CD4-positive, alpha-beta T cell (primary cell): ENCODE measurements around the gene B4GALT5. TPM values are rescaled to one million over a fixed set of nuclear protein-coding genes. Genes with fewer than 3 reads are reported as not detected.

Experiments used
- ATAC-seq: fragments of 200-7000 bp; cut with Tn5 transposase; one replicate; pipeline ENCODE4 v1.10.0; 2022; ENCODE audit warnings: mild to moderate bottlenecking; ENCODE audit not compliant: poor library complexity
- CTCF ChIA-PET: fragments of 350-600 bp; sonication (Branson Sonifier 250); formaldehyde crosslinking; loops from one replicate; lab custom pipeline; 2021; ENCODE audit warnings: antibody characterized with exemption, inconsistent platforms; lab: Charles Lee
- POLR2A ChIA-PET: fragments of 350-600 bp; sonication (Branson Sonifier 250); formaldehyde crosslinking; loops from one replicate; lab custom pipeline; 2021; ENCODE audit warnings: antibody characterized with exemption, inconsistent platforms; lab: Charles Lee
- DNase-seq, 14 experiments: peaks; one replicate each; pipeline ENCODE4 v3.0.0-alpha.2; 2013 to 2020; ENCODE audit warnings: mixed read lengths in 2 of 14
- H3K27ac ChIP-seq, 2 donors: one replicate each; pipeline versions ENCODE4 v1.5.1 to v1.7.0; 2013; ENCODE audit warnings: low read length in 2 of 2, low read depth in 1 of 2, mild to moderate bottlenecking in 1 of 2
- H3K27me3 ChIP-seq, 2 experiments: 1 replicate in 1 of 2; 2 replicates in 1 of 2; pipeline versions ENCODE4 v1.6.1 to v1.7.0; 2013; ENCODE audit warnings: low read length in 2 of 2, control low read depth in 1 of 2, mild to moderate bottlenecking in 1 of 2, moderate library complexity in 1 of 2; ENCODE audit not compliant: insufficient read depth in 2 of 2, control insufficient read depth in 1 of 2
- H3K36me3 ChIP-seq: one replicate; pipeline ENCODE4 v1.6.1; 2013; ENCODE audit warnings: low read length, control low read depth; ENCODE audit not compliant: insufficient read depth
- H3K4me1 ChIP-seq: one replicate; pipeline ENCODE4 v1.6.1; 2013; ENCODE audit warnings: low read length, control low read depth; ENCODE audit not compliant: insufficient read depth
- H3K4me3 ChIP-seq: one replicate; pipeline ENCODE4 v1.5.1; 2013; ENCODE audit warnings: mild to moderate bottlenecking, low read length, moderate library complexity
- H3K9me3 ChIP-seq, 2 experiments: 1 replicate in 1 of 2; 2 replicates in 1 of 2; pipeline versions ENCODE4 v1.6.1 to v1.7.0; 2013; ENCODE audit warnings: low read length in 2 of 2, mild to moderate bottlenecking in 2 of 2, control low read depth in 1 of 2, moderate library complexity in 1 of 2; ENCODE audit not compliant: control insufficient read depth in 1 of 2, insufficient read depth in 1 of 2
- H3K27ac Mint-ChIP-seq: one replicate; pipeline ENCODE4 v1.8.0; 2020; ENCODE audit warnings: mixed read lengths
- H3K27me3 Mint-ChIP-seq: one replicate; pipeline ENCODE4 v1.8.0; 2021; ENCODE audit warnings: mixed read lengths
- H3K36me3 Mint-ChIP-seq: one replicate; pipeline ENCODE4 v1.8.0; 2021; ENCODE audit warnings: low read depth, mixed read lengths
- H3K4me1 Mint-ChIP-seq: one replicate; pipeline ENCODE4 v1.8.0; 2021; ENCODE audit warnings: low read depth, mixed read lengths
- H3K4me3 Mint-ChIP-seq: one replicate; pipeline ENCODE4 v1.8.0; 2020; ENCODE audit warnings: mild to moderate bottlenecking, mixed read lengths
- H3K9me3 Mint-ChIP-seq: one replicate; pipeline ENCODE4 v1.8.0; 2020; ENCODE audit warnings: mixed read lengths
- CTCF ChIP-seq: fragments of 200-600 bp; IDR thresholded peaks from one replicate; pipeline ENCODE4 v1.8.0; 2022; ENCODE audit warnings: antibody characterized with exemption, mild to moderate bottlenecking
- intact Hi-C, 2 experiments: fragments of 100-400 bp; cut with DNase I in 1 of 2; cut with micrococcal nuclease in 1 of 2; formaldehyde crosslinking; loops; one replicate each; pipeline versions ENCODE4 v1.15.1 to v1.9.0; 2023 to 2025; cut with DNase I, micrococcal nuclease
- total RNA-seq, 174 experiments: library from RNA in 2 of 174; stranded (reverse) in 2 of 174; gene quantifications; one replicate each; pipeline ENCODE4 v1.2.3 and lab custom pipeline; 2021 to 2026

Gene B4GALT5
- total RNA-seq, 2 experiments from 2014 or later: 3.1 to 3.2 TPM

- no peak for ATAC-seq
- ChIA-PET CTCF (no interaction called here), POLR2A (no interaction called here)
Observed at GRCh38 chr20:49759266-49759950, 45.7 kb upstream of the B4GALT5 start.

GRCh38 chr20:49758781-49759180 lies 45.1 kb upstream of the B4GALT5 start:
- no peak for ATAC-seq
- peaks cover 51% of the 10 kb centered on the region for H3K27me3 Mint-ChIP-seq

More at GRCh38 chr20:49759266-49759950, 45.7 kb upstream of the B4GALT5 start:
- Mint-ChIP-seq H3K9me3 (peaks cover 3% of the 10 kb centered on the region), H3K27me3 (peaks cover 55% of the 10 kb centered on the region), H3K27ac (no peak overlapping the region), H3K4me3 (no peak overlapping the region), H3K4me1 (peaks cover 4% of the 10 kb centered on the region), H3K36me3 (no peaks in the 10 kb centered on the region)
- no peaks in the 10 kb centered on the region for H3K36me3 ChIP-seq
- intact Hi-C loops: no loop called here
- no peak for TF ChIP-seq CTCF
- no peaks in the 10 kb centered on the region for H3K4me1 ChIP-seq
- H3K4me3 ChIP-seq: no peak overlapping the region
- no peak for DNase-seq
- peaks cover 0 to 7% of the 10 kb centered on the region in 2 experiments for H3K27me3 ChIP-seq
- no peak overlapping the region for H3K27ac ChIP-seq
- H3K9me3 ChIP-seq: peaks cover 0 to 4% of the 10 kb centered on the region in 2 experiments

GRCh38 chr20:49757597-49757996 lies 43.9 kb upstream of the B4GALT5 start:
- ChIA-PET CTCF (no interaction called here), POLR2A (no interaction called here)
- no peaks in the 10 kb centered on the region for H3K36me3 ChIP-seq
- intact Hi-C loops: no loop called here
- no peak overlapping the region for H3K4me3 ChIP-seq
- H3K27me3 Mint-ChIP-seq: peaks cover 56% of the 10 kb centered on the region
- no peak overlapping the region for H3K27ac Mint-ChIP-seq
- H3K9me3 Mint-ChIP-seq: peaks cover 3% of the 10 kb centered on the region
- no peak for DNase-seq
- TF ChIP-seq CTCF: no peak
- H3K27ac ChIP-seq: no peak overlapping the region
- peaks cover 0 to 4% of the 10 kb centered on the region in 2 experiments for H3K9me3 ChIP-seq
- H3K4me3 Mint-ChIP-seq: no peak overlapping the region
- ATAC-seq: no peak
- no peaks in the 10 kb centered on the region for H3K36me3 Mint-ChIP-seq
- peaks cover 4% of the 10 kb centered on the region for H3K4me1 Mint-ChIP-seq
- H3K4me1 ChIP-seq: no peaks in the 10 kb centered on the region
- peaks cover 0 to 5% of the 10 kb centered on the region in 2 experiments for H3K27me3 ChIP-seq

More at GRCh38 chr20:49758781-49759180, 45.1 kb upstream of the B4GALT5 start:
- ChIA-PET CTCF (no interaction called here), POLR2A (no interaction called here)
- Mint-ChIP-seq H3K4me3 (no peak overlapping the region), H3K4me1 (peaks cover 4% of the 10 kb centered on the region), H3K27ac (no peak overlapping the region), H3K9me3 (peaks cover 3% of the 10 kb centered on the region), H3K36me3 (no peaks in the 10 kb centered on the region)
- no peak overlapping the region for H3K27ac ChIP-seq
- DNase-seq: no peak
- H3K4me1 ChIP-seq: no peaks in the 10 kb centered on the region
- H3K9me3 ChIP-seq: peaks cover 0 to 4% of the 10 kb centered on the region in 2 experiments
- H3K27me3 ChIP-seq: peaks cover 0 to 7% of the 10 kb centered on the region in 2 experiments
- no peak overlapping the region for H3K4me3 ChIP-seq
- intact Hi-C loops: no loop called here
- H3K36me3 ChIP-seq: no peaks in the 10 kb centered on the region
- no peak for TF ChIP-seq CTCF
